GM18519 (cell line): ENCODE measurements around the gene CAMTA1.

Experiments used
- ATAC-seq: cut with Tn5 transposase; IDR thresholded peaks from one replicate; pipeline ENCODE4 v1.9.1; 2021; ENCODE audit warnings: mild to moderate bottlenecking, moderate library complexity; ENCODE audit not compliant: unreplicated experiment, low FRiP score

Gene CAMTA1

GRCh38 chr1:7263021-7263960, 478.0 kb downstream of the CAMTA1 start:
- no peak for ATAC-seq

- no peak for ATAC-seq
These were observed 478.8 kb downstream of the CAMTA1 start for GRCh38 chr1:7264101-7264500.

GRCh38 chr1:7265771-7266371, 480.6 kb downstream of the CAMTA1 start:
- no peak for ATAC-seq

GRCh38 chr1:7266561-7266960, 481.3 kb downstream of the CAMTA1 start:
- ATAC-seq = no peak

GRCh38 chr1:7267493-7267892, 482.2 kb downstream of the CAMTA1 start:
- ATAC-seq = no peak

GRCh38 chr1:7268983-7269382, 483.7 kb downstream of the CAMTA1 start:
- ATAC-seq = no peak

GRCh38 chr1:7269525-7269924, 484.3 kb downstream of the CAMTA1 start:
- no peak for ATAC-seq

- no peak for ATAC-seq
These were observed 489.0 kb downstream of the CAMTA1 start for GRCh38 chr1:7274256-7274655.

GRCh38 chr1:7278045-7278444, 492.8 kb downstream of the CAMTA1 start:
- ATAC-seq = no peak

GRCh38 chr1:7278827-7279765, 493.8 kb downstream of the CAMTA1 start:
- ATAC-seq = no peak

- no peak for ATAC-seq
These were observed 494.5 kb downstream of the CAMTA1 start for GRCh38 chr1:7279769-7280168.

- ATAC-seq = no peak
These were observed 495.2 kb downstream of the CAMTA1 start for GRCh38 chr1:7280347-7280960.

- no peak for ATAC-seq
These were observed 496.6 kb downstream of the CAMTA1 start for GRCh38 chr1:7281821-7282220.

- no peak for ATAC-seq
These were observed 499.7 kb downstream of the CAMTA1 start for GRCh38 chr1:7284839-7285435.

GRCh38 chr1:7285856-7286454, 500.7 kb downstream of the CAMTA1 start:
- no peak for ATAC-seq

GRCh38 chr1:7287013-7287412, 501.8 kb downstream of the CAMTA1 start:
- no peak for ATAC-seq

GRCh38 chr1:7288992-7289391, 503.7 kb downstream of the CAMTA1 start:
- no peak for ATAC-seq

GRCh38 chr1:7289694-7290093, 504.4 kb downstream of the CAMTA1 start:
- no peak for ATAC-seq
